Aorta (tissue), 5 donors: Measurements from ENCODE around the gene GPBAR1. TPM values are rescaled to one million over a fixed set of nuclear protein-coding genes. Genes with fewer than 3 reads are reported as not detected.
"Not testable (repeated sequence)": the region's sequence is repeated elsewhere in the genome, so short reads cannot be mapped to it uniquely, and the experiment has no call there.

Source experiments
- ATAC-seq: fragments of 200-7000 bp; cut with Tn5 transposase; one replicate; pipeline ENCODE4 v1.9.1; 2022; ENCODE audit warnings: moderate library complexity; ENCODE audit not compliant: low FRiP score
- DNase-seq, 2 donors: peaks; one replicate each; pipeline ENCODE4 v3.0.0-alpha.2; 2020
- H3K27ac ChIP-seq, 2 donors: one replicate each; pipeline ENCODE4 v1.5.1; 2013; ENCODE audit warnings: low read length in 2 of 2, mild to moderate bottlenecking in 2 of 2, moderate library complexity in 2 of 2, control low read depth in 1 of 2, inconsistent platforms in 1 of 2, low read depth in 1 of 2
- H3K27me3 ChIP-seq, 2 donors: one replicate each; pipeline ENCODE4 v1.6.1; 2013; ENCODE audit warnings: control low read depth in 1 of 2, low read length in 1 of 2, mild to moderate bottlenecking in 1 of 2, moderate library complexity in 1 of 2; ENCODE audit not compliant: insufficient read depth in 2 of 2, control insufficient read depth in 1 of 2
- H3K36me3 ChIP-seq, 2 donors: one replicate each; pipeline ENCODE4 v1.6.1; 2013; ENCODE audit warnings: control low read depth in 1 of 2, low read length in 1 of 2, mild to moderate bottlenecking in 1 of 2; ENCODE audit not compliant: insufficient read depth in 2 of 2, control insufficient read depth in 1 of 2
- H3K4me1 ChIP-seq, 2 donors: one replicate each; pipeline ENCODE4 v1.6.1; 2013; ENCODE audit warnings: low read length in 2 of 2, control low read depth in 1 of 2, mild to moderate bottlenecking in 1 of 2, moderate library complexity in 1 of 2; ENCODE audit not compliant: insufficient read depth in 2 of 2, control insufficient read depth in 1 of 2
- H3K4me3 ChIP-seq, 2 donors: one replicate each; pipeline ENCODE4 v1.5.1; 2013; ENCODE audit warnings: low read length in 2 of 2, control low read depth in 1 of 2, mild to moderate bottlenecking in 1 of 2
- H3K9me3 ChIP-seq: one replicate; pipeline ENCODE4 v1.6.1; 2013; ENCODE audit warnings: mild to moderate bottlenecking, low read length; ENCODE audit not compliant: control insufficient read depth
- WGBS, 2 donors: extraction: QIAGEN DNeasy Blood & Tissue Kit; methylation state at CpG; one replicate each; pipeline ENCODE4 v1.1.7; 2013; 5-methylcytosine and 5-hydroxymethylcytosine counted together
- intact Hi-C, 2 donors: fragments of 100-400 bp; cut with DNase I; formaldehyde crosslinking; loops; one replicate each; pipeline versions ENCODE4 v1.14.2 to v1.15.0; 2022
- polyA plus RNA-seq, 2 donors: library from polyadenylated mRNA; stranded (reverse); fragments of 200-250 nt; gene quantifications; one replicate each; pipeline ENCODE4 v1.2.3, GENCODE V29; 2013
- total RNA-seq, 2 donors: library from RNA; stranded (reverse); fragmentation: NEBNext Ultra II Directional; extraction: Animal tissue kit (Norgen Biotek cat#: 25700); gene quantifications; one replicate each; pipeline ENCODE4 v1.2.1, GENCODE V29; 2021
- donor health status: healthy with polysubstance abuse.
- donor health status: Bipolar disorder and iron deficiency.
- donor health status: DM: no; HTN: no; CAD: no.
- donor health status: DM: no; HTN: no; CAD: no.
- donor health status: DM: yes; HTN: yes; CAD: no.

GPBAR1 gene
- total and polyA plus RNA-seq, 4 donors: 0.46 to 3.7 (median 2.4) TPM

GRCh38 chr2:218269900-218270720 lies 9.3 kb downstream of the GPBAR1 start, which contains the start of the genes AAMP and PNKD:
TSS of gene AAMP (minus strand) at chr2:218270137. CDS start at chr2:218270086, 51 bp downstream.
TSS of gene PNKD (plus strand) at chr2:218270519. CDS start at chr2:218270536, 17 bp downstream.
- H3K4me1 ChIP-seq: no peaks in the 10 kb centered on the region
- 0% methylated on average over 64 of the region's 64 CpGs for WGBS, 2 donors

GRCh38 chr2:218270721-218271486 lies 10.1 kb downstream of the GPBAR1 start:
- WGBS, 2 donors: 2 to 3% methylated on average over 23 of the region's 23 CpGs
- H3K4me1 ChIP-seq: no peaks in the 10 kb centered on the region
- intact Hi-C loops: loop anchor here (5.0 to 10.0 kb wide), 2 partner anchors 194 to 196 kb away; no protein-coding TSS in a partner anchor
- no peak overlapping the region for H3K27ac ChIP-seq
- ATAC-seq (no peak), DNase-seq (no peak)
- no peaks in the 10 kb centered on the region for H3K27me3 ChIP-seq
- H3K4me3 ChIP-seq: peak overlapping the region; percentile 73 to 92
- H3K36me3 ChIP-seq: peaks cover 0 to 14% of the 10 kb centered on the region in 2 donors
- no peaks in the 10 kb centered on the region for H3K9me3 ChIP-seq

More at GRCh38 chr2:218269900-218270720, 9.3 kb downstream of the GPBAR1 start, which contains the start of the genes AAMP and PNKD:
- Histone ChIP-seq H3K9me3 (no peaks in the 10 kb centered on the region), H3K4me3 (peak within 1 kb of the TSS; percentile 74 to 92), H3K36me3 (peaks cover 0 to 7% of the 10 kb centered on the region in 2 donors), H3K27ac (peak within 1 kb of the TSS in 1 of 2 donors; percentile 9), H3K27me3 (no peaks in the 10 kb centered on the region)
- intact Hi-C loops: loop anchor here (5.0 to 10.0 kb wide), 4 partner anchors 83 to 295 kb away; partner anchors contain the start of genes CNOT9 (in 1 of the 2) and USP37 (in 1 of the 2)
- ATAC-seq (peak; percentile 97), DNase-seq (peak; percentile 100)

- no peaks in the 10 kb centered on the region for H3K9me3 ChIP-seq
- intact Hi-C loops: loop anchor here (5.0 to 10.0 kb wide), 2 partner anchors 193 to 196 kb away; no protein-coding TSS in a partner anchor
- no peak overlapping the region for H3K27ac ChIP-seq
- DNase-seq (no peak), ATAC-seq (no peak)
- no peak overlapping the region for H3K4me3 ChIP-seq
- H3K36me3 ChIP-seq: peaks cover 0 to 14% of the 10 kb centered on the region in 2 donors
- H3K4me1 ChIP-seq: no peaks in the 10 kb centered on the region
- WGBS, 2 donors: 30 to 34% methylated on average over 4 of the region's 4 CpGs
- no peaks in the 10 kb centered on the region for H3K27me3 ChIP-seq
Measured at GRCh38 chr2:218271487-218271797, 10.6 kb downstream of the GPBAR1 start.

- no peaks in the 10 kb centered on the region for H3K27me3 ChIP-seq
- DNase-seq (no peak), ATAC-seq (no peak)
- no peaks in the 10 kb centered on the region for H3K4me1 ChIP-seq
- WGBS, 2 donors: 14 to 20% methylated on average over 5 of the region's 5 CpGs
- no peak overlapping the region for H3K4me3 ChIP-seq
- H3K36me3 ChIP-seq: peaks cover 3 to 14% of the 10 kb centered on the region in 2 donors
- intact Hi-C loops: loop anchor here (1.0 to 10.0 kb wide), 4 partner anchors 19 to 195 kb away; no protein-coding TSS in a partner anchor
- H3K9me3 ChIP-seq: no peaks in the 10 kb centered on the region
- H3K27ac ChIP-seq: peak overlapping the region in 1 of 2 donors; percentile 33
Measured at GRCh38 chr2:218271865-218272530, 11.2 kb downstream of the GPBAR1 start.

GRCh38 chr2:218272531-218273212 lies 11.9 kb downstream of the GPBAR1 start:
- no peaks in the 10 kb centered on the region for H3K4me1 ChIP-seq

GRCh38 chr2:218273214-218273907 lies 12.5 kb downstream of the GPBAR1 start:
- H3K4me3 ChIP-seq: not testable (repeated sequence)

More at GRCh38 chr2:218272531-218273212, 11.9 kb downstream of the GPBAR1 start:
- WGBS, 2 donors: 7% methylated on average over 18 of the region's 18 CpGs
- H3K4me3 ChIP-seq: no peak overlapping the region
- ATAC-seq (peak; percentile 79), DNase-seq (peak; percentile 92 to 96)
- no peaks in the 10 kb centered on the region for H3K9me3 ChIP-seq
- H3K27ac ChIP-seq: peak overlapping the region in 1 of 2 donors; percentile 33
- no peaks in the 10 kb centered on the region for H3K27me3 ChIP-seq
- H3K36me3 ChIP-seq: peaks cover 3 to 17% of the 10 kb centered on the region in 2 donors
- intact Hi-C loops: loop anchor here (1.0 to 10.0 kb wide), 4 partner anchors 18 to 195 kb away; no protein-coding TSS in a partner anchor

GRCh38 chr2:218273908-218274249 lies 13.1 kb downstream of the GPBAR1 start:
- H3K36me3 ChIP-seq: peaks cover 3 to 27% of the 10 kb centered on the region in 2 donors
- ATAC-seq (no peak), DNase-seq (no peak)
- 58 to 69% methylated on average over 2 of the region's 2 CpGs for WGBS, 2 donors
- intact Hi-C loops: loop anchor here (2.0 to 10.0 kb wide), 4 partner anchors 17 to 193 kb away; no protein-coding TSS in a partner anchor
- no peaks in the 10 kb centered on the region for H3K4me1 ChIP-seq
- no peaks in the 10 kb centered on the region for H3K27me3 ChIP-seq
- peak overlapping the region in 1 of 2 donors; percentile 20 for H3K27ac ChIP-seq
- H3K9me3 ChIP-seq: no peaks in the 10 kb centered on the region
- H3K4me3 ChIP-seq: no peak overlapping the region

More at GRCh38 chr2:218273214-218273907, 12.5 kb downstream of the GPBAR1 start:
- WGBS, 2 donors: 64 to 70% methylated on average over 8 of the region's 8 CpGs
- intact Hi-C loops: loop anchor here (2.0 to 10.0 kb wide), 3 partner anchors 17 to 194 kb away; no protein-coding TSS in a partner anchor
- not testable (repeated sequence) for H3K27ac ChIP-seq, H3K4me1 ChIP-seq, H3K27me3 ChIP-seq, ATAC-seq, H3K9me3 ChIP-seq, DNase-seq
- peaks cover 3 to 22% of the 10 kb centered on the region in 2 donors for H3K36me3 ChIP-seq
